K562 (cell line): ENCODE results near the gene MAB21L4. TPM values are rescaled to one million over a fixed set of nuclear protein-coding genes. Genes with fewer than 3 reads are reported as not detected.

Experiments used
- ATAC-seq: fragments of 200-7000 bp; cut with Tn5 transposase; 3 replicates; pipeline ENCODE4 v1.9.1; 2020; ENCODE audit warnings: moderate library complexity
- BruUV-seq: library from RNA; stranded (reverse); fragments of 400-500 nt; replicated peaks from 2 replicates; lab custom pipeline; 2021; lab: Mats Ljungman, UMichigan
- CTCF ChIA-PET: fragments of 300-600 bp; formaldehyde crosslinking; extraction: SDS; loops from one replicate; lab custom pipeline; 2021; ENCODE audit warnings: low intra/inter-chr PET ratio; lab: Yijun Ruan, JAX
- POLR2A ChIA-PET: fragments of 300-600, 350-650 bp; sonication (Branson Sonifier 250); formaldehyde crosslinking; extraction: SDS; loops from one replicate; lab custom pipeline; 2021; ENCODE audit warnings: antibody characterized with exemption, inconsistent platforms; lab: Yijun Ruan, JAX
- DNase-seq, 4 experiments: peaks; one replicate each; pipeline versions ENCODE4 v3.0.0 to v3.0.0-alpha.2; 2011 to 2018; ENCODE audit warnings: low spot score in 3 of 4, mixed read lengths in 3 of 4; ENCODE audit errors: extremely low read depth in 1 of 4
- FAIRE-seq: peaks from 2 replicates; lab custom pipeline; 2011; peaks lifted over from hg19 to GRCh38; lab: Jason Lieb, UNC
- H2AFZ ChIP-seq: 2 replicates; pipeline ENCODE4 v1.6.0; 2011; ENCODE audit warnings: low read depth, low read length, control low read depth, inconsistent platforms
- H3K27ac ChIP-seq: fragments of 200-600 bp; 3 replicates; pipeline ENCODE4 v1.8.0; 2011; ENCODE audit warnings: low read depth, mild to moderate bottlenecking, control low read depth, inconsistent platforms, low read length, moderate library complexity, mixed read lengths; ENCODE audit errors: extremely low read depth
- H3K27me3 ChIP-seq, 2 experiments: fragments of 300-600 bp in 1 of 2; 2 replicates in 1 of 2; 3 replicates in 1 of 2; pipeline versions ENCODE4 v1.6.0 to v1.8.0; 2011; ENCODE audit warnings: inconsistent platforms in 2 of 2, low read length in 2 of 2, mild to moderate bottlenecking in 1 of 2, mixed read lengths in 1 of 2, moderate library complexity in 1 of 2; ENCODE audit not compliant: control insufficient read depth in 2 of 2, insufficient read depth in 2 of 2
- H3K36me3 ChIP-seq: fragments of 300-600 bp; 3 replicates; pipeline ENCODE4 v1.8.0; 2011; ENCODE audit warnings: mild to moderate bottlenecking, low read length, inconsistent platforms; ENCODE audit not compliant: control insufficient read depth, insufficient read depth
- H3K4me1 ChIP-seq, 2 experiments: fragments of 200-600 bp in 1 of 2; replicated peaks in 1 of 2; 2 replicates in 1 of 2; 3 replicates in 1 of 2; pipeline versions ENCODE4 v1.5.1 to v1.8.0; 2011; ENCODE audit warnings: inconsistent platforms in 2 of 2, low read length in 2 of 2, mild to moderate bottlenecking in 1 of 2, mixed read lengths in 1 of 2, moderate library complexity in 1 of 2; ENCODE audit not compliant: control insufficient read depth in 2 of 2, insufficient read depth in 2 of 2
- H3K4me2 ChIP-seq: 2 replicates; pipeline ENCODE4 v1.6.1; 2011; ENCODE audit warnings: low read length, control low read depth, inconsistent platforms, mixed read lengths; ENCODE audit not compliant: insufficient read depth
- H3K4me3 ChIP-seq: fragments of 200-600 bp; sonication (generic), shearing (Covaris generic); 2 replicates; pipeline ENCODE4 v1.5.1; 2016; ENCODE audit warnings: control low read depth, inconsistent platforms
- H3K79me2 ChIP-seq: fragments of 200-600 bp; 3 replicates; pipeline ENCODE4 v1.8.0; 2011; ENCODE audit warnings: low read length, inconsistent platforms; ENCODE audit not compliant: control insufficient read depth, insufficient read depth
- H3K9ac ChIP-seq, 2 experiments: 2 replicates each; pipeline versions ENCODE4 v1.6.0 to v1.6.1; 2011; ENCODE audit warnings: low read depth in 2 of 2, low read length in 2 of 2, control low read depth in 1 of 2, inconsistent platforms in 1 of 2, mild to moderate bottlenecking in 1 of 2, mixed read lengths in 1 of 2; ENCODE audit not compliant: insufficient read depth in 1 of 2
- H3K9me1 ChIP-seq: one replicate; pipeline ENCODE4 v1.6.0; 2011; ENCODE audit warnings: inconsistent platforms, mild to moderate bottlenecking, low read length, moderate library complexity; ENCODE audit not compliant: control insufficient read depth, insufficient read depth
- H3K9me3 ChIP-seq: replicated peaks from 2 replicates; pipeline ENCODE4 v1.5.1; 2011; ENCODE audit warnings: low read depth, low read length, inconsistent platforms; ENCODE audit not compliant: control insufficient read depth, insufficient read depth
- H4K20me1 ChIP-seq: replicated peaks from 2 replicates; pipeline ENCODE4 v1.6.1; 2011; ENCODE audit warnings: low read length, inconsistent platforms, mixed read lengths; ENCODE audit not compliant: control insufficient read depth, insufficient read depth
- CREB1 ChIP-seq, 2 experiments: sonication (generic) in 1 of 2; formaldehyde crosslinking in 1 of 2; IDR thresholded peaks; 2 replicates each; pipeline versions ENCODE4 v1.6.1 to v1.8.0; 2012 to 2022; ENCODE audit warnings: inconsistent platforms in 1 of 2, mild to moderate bottlenecking in 1 of 2, missing genetic modification reagents in 1 of 2, moderate library complexity in 1 of 2
- EZH2 ChIP-seq: IDR thresholded peaks from 2 replicates; pipeline ENCODE4 v1.6.1; 2012; ENCODE audit warnings: low read depth, mild to moderate bottlenecking, inconsistent platforms, low read length, borderline replicate concordance
- GABPA ChIP-seq: fragments of 200-800 bp; sonication (Bioruptor generic); conservative IDR thresholded peaks from 2 replicates; pipeline ENCODE4 v1.6.1; 2016; ENCODE audit warnings: low read depth, missing genetic modification characterization, missing compliant biosample characterization
- KDM5B ChIP-seq: fragments of 200-600 bp; sonication (generic); IDR thresholded peaks from 2 replicates; pipeline ENCODE4 v1.6.1; 2012; ENCODE audit warnings: low read depth, mild to moderate bottlenecking, moderate library complexity, low read length, control low read depth, inconsistent platforms; ENCODE audit not compliant: insufficient replicate concordance
- LARP7 ChIP-seq: fragments of 450-650 bp; IDR thresholded peaks from 2 replicates; pipeline ENCODE4 v1.6.1; 2016
- NCOA1 ChIP-seq: fragments of 450-650 bp; IDR thresholded peaks from 2 replicates; pipeline ENCODE4 v1.6.1; 2016; ENCODE audit warnings: low read depth
- PTTG1 ChIP-seq: fragments of 450-650 bp; IDR thresholded peaks from 2 replicates; pipeline ENCODE4 v1.6.1; 2016; ENCODE audit warnings: low read depth, mild to moderate bottlenecking, missing genetic modification characterization, missing compliant biosample characterization
- XRCC3 ChIP-seq: fragments of 450-650 bp; IDR thresholded peaks from 2 replicates; pipeline ENCODE4 v1.6.1; 2017; ENCODE audit warnings: mild to moderate bottlenecking, moderate library complexity
- ZNF143 ChIP-seq: sonication (generic); formaldehyde crosslinking; IDR thresholded peaks from 2 replicates; pipeline ENCODE4 v1.9.0; 2022; ENCODE audit warnings: mild to moderate bottlenecking, missing genetic modification reagents
- ZNF445 ChIP-seq: fragments of 250-450 bp; sonication (Bioruptor Pico); IDR thresholded peaks from 2 replicates; pipeline ENCODE4 v1.4.0; 2020; ENCODE audit warnings: low read depth, mild to moderate bottlenecking, moderate library complexity
- WGBS: fragments of 100-300 bp; shearing (Covaris generic); methylation state at CpG from one replicate; pipeline ENCODE4 v1.1.6; 2016; ENCODE audit warnings: low coverage, mixed read lengths; ENCODE audit not compliant: insufficient coverage; ENCODE audit errors: missing lambda C conversion rate; 5-methylcytosine and 5-hydroxymethylcytosine counted together
- in situ Hi-C: fragments of 300-500 bp; cut with MboI; formaldehyde crosslinking; loops from 4 replicates; pipeline ENCODE4 v1.15.0; 2018; ENCODE audit warnings: inconsistent platforms, mixed read lengths
- intact Hi-C: fragments of 100-400 bp; cut with micrococcal nuclease; formaldehyde crosslinking; loops from 2 replicates; pipeline ENCODE4 v1.14.2; 2022
- polyA plus RNA-seq, 8 experiments: library from polyadenylated mRNA; depleted of rRNA in 4 of 8; stranded (reverse) in 5 of 8; unstranded in 3 of 8; fragments of >200 nt; fragmentation: Nextera tagmentation in 2 of 8; fragmentation: Illumina TruSeq in 1 of 8; extraction: Ambion mirVana in 2 of 8; extraction: Trizol in 1 of 8; gene quantifications; 2 replicates each; pipeline versions ENCODE4 v1.2.1 to v1.2.3, GENCODE V29; 2011 to 2014; ENCODE audit warnings: inconsistent platforms in 1 of 8, missing spikeins in 1 of 8
- total RNA-seq, 7 experiments: library from RNA; depleted of rRNA in 6 of 7; stranded (reverse); fragments of >200 nt in 6 of 7; fragmentation: Illumina TruSeq in 2 of 7; extraction: Trizol in 2 of 7; gene quantifications; 2 replicates each; pipeline versions ENCODE4 v1.2.1 to v1.2.3, GENCODE V29; 2011 to 2021; ENCODE audit warnings: low replicate concordance in 1 of 7

The MAB21L4 gene
- total and polyA plus RNA-seq, 9 of the 15 experiments (the other 6 are each of a cell fraction or from before 2014, with no cell fraction given) = 0.03 TPM; not detected in 8

DNA sequence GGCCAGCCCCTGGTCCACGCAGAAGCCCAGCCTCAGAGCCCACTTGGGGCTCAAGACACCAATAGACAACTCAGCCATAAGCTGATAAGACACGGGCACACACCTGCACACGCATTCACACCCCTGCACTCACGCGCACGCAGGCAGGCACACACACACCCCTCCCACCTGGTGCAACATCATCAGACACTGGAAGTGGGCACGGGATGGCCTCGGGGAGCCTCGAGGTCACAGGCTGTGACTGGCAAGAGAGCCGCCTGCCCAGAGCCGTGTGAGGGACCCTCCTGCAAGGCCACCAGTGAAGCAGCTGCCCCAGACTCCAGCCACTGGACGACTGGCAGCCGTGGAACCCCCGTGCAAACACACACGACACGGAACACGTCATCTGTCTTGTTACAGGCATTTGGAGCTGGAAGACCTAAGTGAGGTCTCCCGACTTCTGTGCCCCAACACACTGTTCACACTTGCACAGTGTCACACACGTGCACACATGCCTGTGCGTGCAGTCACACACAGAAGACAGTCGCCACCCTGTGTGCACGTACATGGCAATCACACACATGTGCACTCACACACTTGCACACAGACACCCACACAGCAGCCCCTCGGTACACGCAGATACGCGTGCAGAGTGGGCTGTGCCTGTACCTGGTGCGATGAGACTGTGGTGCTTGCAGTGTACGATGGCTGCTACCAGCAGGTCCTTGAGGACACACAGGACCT, 959 bp downstream of the MAB21L4 start (continued):
- TF ChIP-seq GABPA (tag) = no peak
- TF ChIP-seq ZNF143 (CRISPR knock-in tag) = no peak
- no peak for TF ChIP-seq NCOA1
- TF ChIP-seq XRCC3 = no peak
- TF ChIP-seq PTTG1 (tag) = no peak
- TF ChIP-seq EZH2 = no peak
- no peak for TF ChIP-seq KDM5B
- TF ChIP-seq ZNF445 = no peak

DNA sequence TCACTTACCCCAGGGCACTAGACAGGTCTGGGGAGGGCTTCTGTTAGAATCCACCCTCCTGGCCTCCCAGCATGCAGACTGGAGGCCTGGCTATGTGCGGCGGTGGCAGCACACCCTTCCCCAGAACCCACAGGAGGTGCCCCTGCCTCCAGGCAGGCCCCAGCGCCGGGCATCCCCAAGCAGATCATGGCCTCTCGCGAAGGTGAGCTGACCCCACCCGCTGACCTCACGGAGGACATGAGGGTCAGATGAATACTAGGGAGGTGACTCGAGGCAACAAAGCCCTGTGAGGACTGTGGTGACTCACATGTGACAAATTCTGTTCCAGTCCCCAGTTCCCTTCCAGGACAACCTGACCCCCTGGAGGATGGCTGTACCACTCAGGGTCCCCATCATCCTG, 1.9 kb downstream of the MAB21L4 start:
- ChIA-PET POLR2A (no interaction called here), CTCF (no interaction called here)
- no peak overlapping the region for H3K9ac ChIP-seq
- H3K79me2 ChIP-seq = no peaks in the 10 kb centered on the region
- ATAC-seq (no peak), FAIRE-seq (no peak), DNase-seq (no peak)
- no peaks in the 10 kb centered on the region for H3K9me1 ChIP-seq
- H3K4me1 ChIP-seq = peaks cover 0 to 7% of the 10 kb centered on the region in 2 experiments; a peak in 2 of 5 replicates
- H3K9me3 ChIP-seq = no peaks in the 10 kb centered on the region
- TF ChIP-seq LARP7 = no peak
- no peak for TF ChIP-seq CREB1 (IDR thresholded peaks at IDR 0.05)
- no peak for TF ChIP-seq CREB1 (CRISPR knock-in tag; IDR thresholded peaks at IDR 0.05)
- intact Hi-C loops (no loop called here), in situ Hi-C loops (no loop called here)
- H4K20me1 ChIP-seq = 0 out of 2 replicates have a peak, but pooled peaks cover 7% of the 10 kb centered on the region
- no peaks in the 10 kb centered on the region for H3K36me3 ChIP-seq
- no peak overlapping the region for H2AFZ ChIP-seq
- BruUV-seq = no TSS peak
- H3K27me3 ChIP-seq = peaks cover 0 to 24% of the 10 kb centered on the region in 2 experiments; a peak in 3 of 5 replicates
- no peak overlapping the region for H3K27ac ChIP-seq
- H3K4me2 ChIP-seq = no peak overlapping the region
- no peak overlapping the region for H3K4me3 ChIP-seq
- WGBS = 16% methylated on average over 9 of the region's 9 CpGs
